ENCODE data around the gene ADGRG6. TPM values are rescaled to one million over a fixed set of nuclear protein-coding genes. Genes with fewer than 3 reads are reported as not detected.

ADGRG6 gene
- total and polyA plus RNA-seq, 9 of the 15 experiments (the other 6 are each of a cell fraction or from before 2014, with no cell fraction given) = under 0.01 to 0.11 (median 0.05) TPM; not detected in 5

DNA sequence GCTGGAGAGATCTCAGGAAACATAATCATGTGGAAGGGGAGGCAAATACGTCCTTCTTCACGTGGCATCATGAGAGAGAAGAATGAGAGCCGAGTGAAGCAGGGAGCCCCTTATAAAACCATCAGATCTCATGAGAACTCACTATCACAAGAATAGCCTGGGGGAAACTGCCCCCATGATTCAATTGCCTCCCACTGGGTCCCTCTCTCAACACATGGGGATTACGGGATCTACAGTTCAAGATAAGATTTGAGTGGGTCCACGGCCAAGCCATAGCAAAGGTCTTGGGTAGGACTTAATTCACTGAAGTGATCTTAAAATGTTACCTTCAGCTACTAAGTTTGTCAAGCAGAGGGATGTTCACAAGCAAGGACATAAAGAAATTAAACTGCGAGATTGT lies 162.2 kb downstream of the ADGRG6 start:
- Histone ChIP-seq H3K9ac (ENCODE audit: insufficient read depth in 1 of 2, low read depth in 2 of 2, low read length in 2 of 2) (no peak overlapping the region), H3K79me2 (ENCODE audit: control insufficient read depth, insufficient read depth, low read length) (no peaks in the 10 kb centered on the region), H3K4me3 (no peak overlapping the region), H3K9me1 (ENCODE audit: control insufficient read depth, insufficient read depth, low read length) (no peaks in the 10 kb centered on the region), H3K4me2 (ENCODE audit: insufficient read depth, low read length) (no peak overlapping the region), H3K27ac (ENCODE audit: extremely low read depth, low read depth, low read length) (no peak overlapping the region), H3K36me3 (ENCODE audit: control insufficient read depth, insufficient read depth, low read length) (no peaks in the 10 kb centered on the region), H3K9me3 (replicated peaks; ENCODE audit: control insufficient read depth, insufficient read depth, low read depth, low read length) (no peaks in the 10 kb centered on the region), H2AFZ (ENCODE audit: low read depth, low read length) (no peak overlapping the region), H3K4me1 (replicated peaks in 1 of 2; ENCODE audit: control insufficient read depth in 2 of 2, insufficient read depth in 2 of 2, low read length in 2 of 2) (no peaks in the 10 kb centered on the region), H3K27me3 (ENCODE audit: control insufficient read depth in 2 of 2, insufficient read depth in 2 of 2, low read length in 2 of 2) (no peaks in the 10 kb centered on the region), H4K20me1 (replicated peaks; ENCODE audit: control insufficient read depth, insufficient read depth, low read length) (no peaks in the 10 kb centered on the region)
- CTCF ChIA-PET (ENCODE audit: low intra/inter-chr PET ratio) = no interaction called here
- in situ Hi-C loops (cut with MboI) (no loop called here), intact Hi-C loops (cut with micrococcal nuclease) (no loop called here)
- 0% methylated on average over 6 of the region's 6 CpGs for WGBS (ENCODE audit: insufficient coverage, low coverage, missing lambda C conversion rate)
- DNase-seq (ENCODE audit: extremely low read depth in 1 of 4, low spot score in 3 of 4) = no peak
- POLR2A ChIA-PET = no interaction called here
- no TSS peak for BruUV-seq (replicated peaks)
- no peak for FAIRE-seq
- ATAC-seq = no peak
- TF ChIP-seq NCOA2 (IDR thresholded peaks at IDR 0.05; ENCODE audit: partially characterized antibody in 2 of 2) (no peak), STAG1 (CRISPR knock-in tag; IDR thresholded peaks at IDR 0.05; ENCODE audit: borderline replicate concordance) (no peak), GATAD2B (IDR thresholded peaks at IDR 0.05; ENCODE audit: borderline replicate concordance) (no peak), RUNX1 (IDR thresholded peaks at IDR 0.05; ENCODE audit: low read depth) (no peak), SIN3B (IDR thresholded peaks at IDR 0.05; ENCODE audit: low read depth) (no peak), TBL1XR1 (IDR thresholded peaks at IDR 0.05; ENCODE audit: low read length in 2 of 2) (no peak), STAT5B (CRISPR knock-in tag; IDR thresholded peaks at IDR 0.05) (no peak), MIER1 (IDR thresholded peaks at IDR 0.05; ENCODE audit: low read depth) (no peak), MBD2 (IDR thresholded peaks at IDR 0.05; ENCODE audit: borderline replicate concordance, low read depth) (no peak), GATA2 (CRISPR knock-in tag; IDR thresholded peaks at IDR 0.05) (no peak)
- TF ChIP-seq, protein P1, sequence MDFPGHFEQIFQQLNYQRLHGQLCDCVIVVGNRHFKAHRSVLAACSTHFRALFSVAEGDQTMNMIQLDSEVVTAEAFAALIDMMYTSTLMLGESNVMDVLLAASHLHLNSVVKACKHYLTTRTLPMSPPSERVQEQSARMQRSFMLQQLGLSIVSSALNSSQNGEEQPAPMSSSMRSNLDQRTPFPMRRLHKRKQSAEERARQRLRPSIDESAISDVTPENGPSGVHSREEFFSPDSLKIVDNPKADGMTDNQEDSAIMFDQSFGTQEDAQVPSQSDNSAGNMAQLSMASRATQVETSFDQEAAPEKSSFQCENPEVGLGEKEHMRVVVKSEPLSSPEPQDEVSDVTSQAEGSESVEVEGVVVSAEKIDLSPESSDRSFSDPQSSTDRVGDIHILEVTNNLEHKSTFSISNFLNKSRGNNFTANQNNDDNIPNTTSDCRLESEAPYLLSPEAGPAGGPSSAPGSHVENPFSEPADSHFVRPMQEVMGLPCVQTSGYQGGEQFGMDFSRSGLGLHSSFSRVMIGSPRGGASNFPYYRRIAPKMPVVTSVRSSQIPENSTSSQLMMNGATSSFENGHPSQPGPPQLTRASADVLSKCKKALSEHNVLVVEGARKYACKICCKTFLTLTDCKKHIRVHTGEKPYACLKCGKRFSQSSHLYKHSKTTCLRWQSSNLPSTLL (IDR thresholded peaks at IDR 0.05) = no peak
- TF ChIP-seq, protein P2, sequence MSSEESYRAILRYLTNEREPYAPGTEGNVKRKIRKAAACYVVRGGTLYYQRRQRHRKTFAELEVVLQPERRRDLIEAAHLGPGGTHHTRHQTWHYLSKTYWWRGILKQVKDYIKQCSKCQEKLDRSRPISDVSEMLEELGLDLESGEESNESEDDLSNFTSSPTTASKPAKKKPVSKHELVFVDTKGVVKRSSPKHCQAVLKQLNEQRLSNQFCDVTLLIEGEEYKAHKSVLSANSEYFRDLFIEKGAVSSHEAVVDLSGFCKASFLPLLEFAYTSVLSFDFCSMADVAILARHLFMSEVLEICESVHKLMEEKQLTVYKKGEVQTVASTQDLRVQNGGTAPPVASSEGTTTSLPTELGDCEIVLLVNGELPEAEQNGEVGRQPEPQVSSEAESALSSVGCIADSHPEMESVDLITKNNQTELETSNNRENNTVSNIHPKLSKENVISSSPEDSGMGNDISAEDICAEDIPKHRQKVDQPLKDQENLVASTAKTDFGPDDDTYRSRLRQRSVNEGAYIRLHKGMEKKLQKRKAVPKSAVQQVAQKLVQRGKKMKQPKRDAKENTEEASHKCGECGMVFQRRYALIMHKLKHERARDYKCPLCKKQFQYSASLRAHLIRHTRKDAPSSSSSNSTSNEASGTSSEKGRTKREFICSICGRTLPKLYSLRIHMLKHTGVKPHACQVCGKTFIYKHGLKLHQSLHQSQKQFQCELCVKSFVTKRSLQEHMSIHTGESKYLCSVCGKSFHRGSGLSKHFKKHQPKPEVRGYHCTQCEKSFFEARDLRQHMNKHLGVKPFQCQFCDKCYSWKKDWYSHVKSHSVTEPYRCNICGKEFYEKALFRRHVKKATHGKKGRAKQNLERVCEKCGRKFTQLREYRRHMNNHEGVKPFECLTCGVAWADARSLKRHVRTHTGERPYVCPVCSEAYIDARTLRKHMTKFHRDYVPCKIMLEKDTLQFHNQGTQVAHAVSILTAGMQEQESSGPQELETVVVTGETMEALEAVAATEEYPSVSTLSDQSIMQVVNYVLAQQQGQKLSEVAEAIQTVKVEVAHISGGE (CRISPR knock-in tag; IDR thresholded peaks at IDR 0.05) = no peak
- TF ChIP-seq, protein P3, sequence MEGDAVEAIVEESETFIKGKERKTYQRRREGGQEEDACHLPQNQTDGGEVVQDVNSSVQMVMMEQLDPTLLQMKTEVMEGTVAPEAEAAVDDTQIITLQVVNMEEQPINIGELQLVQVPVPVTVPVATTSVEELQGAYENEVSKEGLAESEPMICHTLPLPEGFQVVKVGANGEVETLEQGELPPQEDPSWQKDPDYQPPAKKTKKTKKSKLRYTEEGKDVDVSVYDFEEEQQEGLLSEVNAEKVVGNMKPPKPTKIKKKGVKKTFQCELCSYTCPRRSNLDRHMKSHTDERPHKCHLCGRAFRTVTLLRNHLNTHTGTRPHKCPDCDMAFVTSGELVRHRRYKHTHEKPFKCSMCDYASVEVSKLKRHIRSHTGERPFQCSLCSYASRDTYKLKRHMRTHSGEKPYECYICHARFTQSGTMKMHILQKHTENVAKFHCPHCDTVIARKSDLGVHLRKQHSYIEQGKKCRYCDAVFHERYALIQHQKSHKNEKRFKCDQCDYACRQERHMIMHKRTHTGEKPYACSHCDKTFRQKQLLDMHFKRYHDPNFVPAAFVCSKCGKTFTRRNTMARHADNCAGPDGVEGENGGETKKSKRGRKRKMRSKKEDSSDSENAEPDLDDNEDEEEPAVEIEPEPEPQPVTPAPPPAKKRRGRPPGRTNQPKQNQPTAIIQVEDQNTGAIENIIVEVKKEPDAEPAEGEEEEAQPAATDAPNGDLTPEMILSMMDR (IDR thresholded peaks at IDR 0.05 in 2 of 3, conservative IDR thresholded peaks at IDR 0.05 in 1 of 3; ENCODE audit: insufficient read depth in 2 of 3, low read depth in 1 of 3, low read length in 3 of 3) = no peak
- TF ChIP-seq, protein P4, sequence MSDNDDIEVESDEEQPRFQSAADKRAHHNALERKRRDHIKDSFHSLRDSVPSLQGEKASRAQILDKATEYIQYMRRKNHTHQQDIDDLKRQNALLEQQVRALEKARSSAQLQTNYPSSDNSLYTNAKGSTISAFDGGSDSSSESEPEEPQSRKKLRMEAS (CRISPR knock-in tag; IDR thresholded peaks at IDR 0.05) = no peak
